ENCODE measurements around the gene CRLF1.
A peak's percentile ranks its signal among the peaks of the same experiment; 100 is the strongest.

The CRLF1 gene

GRCh38 chr19:18636183-18636968 is 29.8 kb upstream of the CRLF1 start:
- DNase-seq: peak; percentile 96

GRCh38 chr19:18635831-18636182 is 29.2 kb upstream of the CRLF1 start:
- DNase-seq: no peak

GRCh38 chr19:18634612-18635297 is 28.2 kb upstream of the CRLF1 start:
- no peak for DNase-seq

DNA sequence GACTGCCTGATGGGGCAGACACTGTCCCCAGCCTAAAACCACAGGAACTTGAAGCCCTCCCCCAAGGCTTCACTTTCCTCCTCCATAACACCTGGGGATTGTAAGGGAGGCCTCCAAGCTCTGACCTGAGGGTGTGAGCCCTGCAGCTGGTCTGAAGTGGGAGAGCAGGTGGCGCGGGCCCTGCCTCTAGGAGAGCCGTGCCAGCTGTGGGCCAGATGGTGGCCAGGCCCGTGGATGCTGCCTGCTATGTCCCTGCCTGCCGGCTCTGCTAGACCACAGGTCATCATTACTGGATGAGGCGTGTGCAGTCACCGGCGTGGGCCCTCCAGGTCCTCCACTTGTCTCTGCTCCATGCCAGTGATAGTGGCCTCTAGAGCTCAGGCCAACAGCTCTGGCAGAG is 26.7 kb upstream of the CRLF1 start:
- no peak for DNase-seq

- DNase-seq: no peak
These were observed 22.8 kb upstream of the CRLF1 start for GRCh38 chr19:18629166-18630088.

GRCh38 chr19:18626906-18627305 is 20.3 kb upstream of the CRLF1 start:
- no peak for DNase-seq

GRCh38 chr19:18620902-18621301 is 14.3 kb upstream of the CRLF1 start:
- DNase-seq: no peak

DNA sequence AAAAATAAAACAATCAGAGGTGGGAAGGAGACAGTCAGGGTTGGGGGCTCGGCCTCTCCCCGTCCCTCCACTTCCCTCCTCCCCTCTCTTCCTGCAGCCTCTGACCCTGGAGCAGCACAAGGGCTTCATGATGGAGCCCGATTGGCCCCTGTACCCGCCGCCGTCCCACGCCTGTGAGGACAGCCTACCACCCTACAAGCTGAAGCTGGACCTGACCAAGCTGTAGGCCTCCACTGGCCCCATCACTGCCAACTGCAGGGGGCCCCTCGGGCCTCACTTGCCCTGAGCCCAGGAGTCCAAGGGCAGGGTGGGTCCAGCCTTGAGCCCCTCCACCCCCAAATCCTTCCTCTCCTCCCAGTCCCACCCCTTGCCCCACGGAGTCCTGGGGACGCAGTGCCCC is 13.7 kb upstream of the CRLF1 start:
- DNase-seq: no peak

DNA sequence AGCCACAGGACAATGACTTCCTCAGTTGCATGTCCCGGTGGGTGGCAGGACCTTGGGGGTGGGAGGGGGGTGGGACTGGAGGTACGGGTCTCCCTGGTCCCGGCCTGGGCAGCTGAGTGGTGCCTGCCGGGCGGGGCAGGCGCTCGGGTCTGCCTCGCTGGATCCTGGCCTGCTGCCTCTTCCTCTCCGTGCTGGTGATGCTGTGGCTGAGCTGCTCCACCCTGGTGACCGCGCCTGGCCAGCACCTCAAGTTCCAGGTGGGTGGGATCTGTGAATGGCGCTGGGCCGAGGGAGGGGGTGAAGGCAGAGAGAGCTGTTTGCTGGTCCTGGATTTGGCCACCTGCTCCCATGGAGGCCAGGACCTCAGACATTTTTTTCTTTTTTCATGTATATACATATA is 11.6 kb upstream of the CRLF1 start:
- no peak for DNase-seq

DNA sequence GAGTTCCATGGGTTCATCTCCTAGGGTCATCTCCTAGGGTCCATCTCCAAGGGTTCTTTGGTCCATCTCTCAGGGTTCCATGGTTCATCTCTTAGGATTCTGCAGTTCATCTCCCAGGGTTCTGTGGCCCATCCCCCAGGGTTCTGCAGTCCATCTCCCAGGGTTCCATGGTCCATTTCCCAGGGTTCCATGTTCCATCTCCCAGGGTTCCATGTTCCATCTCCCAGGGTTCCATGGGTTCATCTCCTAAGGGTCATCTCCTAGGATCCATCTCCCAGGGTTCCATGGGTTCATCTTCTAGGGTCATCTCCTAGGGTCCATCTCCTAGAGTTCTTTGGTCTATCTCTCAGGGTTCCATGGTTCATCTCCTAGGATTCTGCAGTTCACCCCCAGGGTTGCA is 11.0 kb upstream of the CRLF1 start:
- DNase-seq: no peak

DNA sequence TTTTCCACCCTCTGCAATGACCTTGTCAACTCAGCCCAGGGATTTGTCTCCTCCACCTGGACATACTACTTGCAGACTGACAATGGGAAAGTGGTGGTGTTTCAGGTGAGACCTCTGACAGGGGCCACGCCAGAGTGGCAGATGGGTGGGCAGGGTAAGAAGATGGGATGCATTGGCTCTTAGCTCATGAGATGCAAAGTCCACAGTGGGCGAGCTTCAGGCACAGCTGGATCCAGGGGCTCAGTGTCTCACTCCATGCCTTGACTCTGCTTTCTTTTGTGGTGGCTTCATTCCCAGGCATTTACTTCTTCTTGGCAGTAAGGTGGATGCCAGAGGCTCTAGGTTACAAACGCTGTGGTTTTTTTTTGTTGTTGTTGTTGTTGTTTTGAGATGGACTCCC is 9.4 kb upstream of the CRLF1 start:
- no peak for DNase-seq

- no peak for DNase-seq
These were observed 7.1 kb upstream of the CRLF1 start for GRCh38 chr19:18613589-18614234.

DNA sequence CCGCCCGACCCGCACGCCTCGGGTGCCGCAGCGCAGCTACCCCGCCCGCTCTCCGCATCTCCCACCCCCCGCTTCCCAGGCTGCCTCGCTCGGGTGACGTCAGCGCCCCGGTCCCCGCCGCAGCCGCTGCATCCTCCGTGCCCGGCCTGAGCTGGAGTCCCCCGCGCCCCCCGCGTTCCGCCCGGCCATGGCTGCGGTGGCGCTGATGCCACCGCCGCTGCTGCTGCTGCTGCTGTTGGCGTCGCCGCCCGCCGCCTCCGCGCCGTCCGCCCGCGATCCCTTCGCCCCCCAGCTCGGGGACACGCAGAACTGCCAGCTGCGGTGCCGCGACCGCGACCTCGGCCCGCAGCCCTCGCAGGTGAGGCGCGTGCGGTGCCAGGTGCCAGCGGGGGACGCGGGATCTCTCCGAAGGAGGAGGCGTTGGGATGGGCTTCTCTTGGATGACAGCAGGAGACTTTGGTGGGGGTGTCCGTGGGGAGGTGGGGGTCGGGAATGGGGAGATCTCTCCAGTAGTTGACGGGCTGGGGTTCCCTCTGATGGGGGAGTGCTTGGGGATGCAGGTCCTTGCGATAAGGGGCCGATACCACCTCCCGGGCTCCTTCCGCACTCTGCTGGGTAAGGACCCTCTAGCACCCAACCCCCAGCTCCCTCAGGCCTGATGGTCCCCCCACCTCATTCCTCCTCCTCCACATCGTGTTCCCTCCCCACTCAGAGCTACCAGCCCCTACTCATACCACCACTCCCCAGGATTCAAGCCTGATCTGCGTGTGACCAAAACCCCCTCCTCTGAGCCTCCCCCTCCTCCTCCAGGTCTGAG is 6.4 kb upstream of the CRLF1 start, which contains the start of gene TMEM59L:
Gene TMEM59L, plus strand, starts transcription at position 99 of the 817 bp plus-strand sequence. Its CDS starts 89 bp downstream, at position 188.
- no peak for DNase-seq

- no peak for DNase-seq
These were observed 5.6 kb upstream of the CRLF1 start for GRCh38 chr19:18612051-18612771.

DNA sequence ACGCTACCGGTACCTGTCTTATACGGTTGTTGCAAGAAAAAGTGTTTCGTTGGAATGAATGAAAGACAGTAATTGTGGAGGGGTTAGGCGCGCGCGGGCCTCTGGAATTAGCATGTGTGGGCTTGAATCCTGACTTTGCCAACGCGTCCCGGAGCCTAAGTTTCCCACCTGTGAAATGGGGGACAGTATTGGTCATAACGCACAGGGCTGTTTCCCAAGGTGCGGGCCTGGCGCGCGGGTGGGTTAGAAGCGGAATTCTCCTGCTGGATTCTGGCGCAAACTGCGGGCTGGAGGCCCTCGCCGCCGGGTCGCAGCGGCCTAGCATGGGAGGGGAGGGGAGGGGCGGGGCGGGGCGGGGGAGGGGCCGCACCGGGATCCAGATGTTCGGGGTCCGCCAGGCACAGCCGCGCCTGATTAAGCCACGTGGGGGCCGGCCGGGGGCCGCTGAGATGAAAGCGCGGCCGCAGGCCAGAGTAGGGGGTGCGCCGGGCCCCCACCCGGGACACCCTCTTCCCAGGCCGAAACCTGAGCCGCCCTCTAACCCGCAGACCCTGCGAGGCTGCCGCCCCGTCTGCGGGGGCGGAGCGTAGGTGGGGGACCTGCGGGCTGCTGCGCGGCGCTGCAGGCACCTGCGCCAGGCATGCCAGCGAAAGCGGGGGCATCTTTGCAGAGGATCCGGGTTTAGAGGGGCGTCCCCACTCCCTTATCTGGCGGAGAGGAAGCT is 4.9 kb upstream of the CRLF1 start:
- DNase-seq: no peak

DNA sequence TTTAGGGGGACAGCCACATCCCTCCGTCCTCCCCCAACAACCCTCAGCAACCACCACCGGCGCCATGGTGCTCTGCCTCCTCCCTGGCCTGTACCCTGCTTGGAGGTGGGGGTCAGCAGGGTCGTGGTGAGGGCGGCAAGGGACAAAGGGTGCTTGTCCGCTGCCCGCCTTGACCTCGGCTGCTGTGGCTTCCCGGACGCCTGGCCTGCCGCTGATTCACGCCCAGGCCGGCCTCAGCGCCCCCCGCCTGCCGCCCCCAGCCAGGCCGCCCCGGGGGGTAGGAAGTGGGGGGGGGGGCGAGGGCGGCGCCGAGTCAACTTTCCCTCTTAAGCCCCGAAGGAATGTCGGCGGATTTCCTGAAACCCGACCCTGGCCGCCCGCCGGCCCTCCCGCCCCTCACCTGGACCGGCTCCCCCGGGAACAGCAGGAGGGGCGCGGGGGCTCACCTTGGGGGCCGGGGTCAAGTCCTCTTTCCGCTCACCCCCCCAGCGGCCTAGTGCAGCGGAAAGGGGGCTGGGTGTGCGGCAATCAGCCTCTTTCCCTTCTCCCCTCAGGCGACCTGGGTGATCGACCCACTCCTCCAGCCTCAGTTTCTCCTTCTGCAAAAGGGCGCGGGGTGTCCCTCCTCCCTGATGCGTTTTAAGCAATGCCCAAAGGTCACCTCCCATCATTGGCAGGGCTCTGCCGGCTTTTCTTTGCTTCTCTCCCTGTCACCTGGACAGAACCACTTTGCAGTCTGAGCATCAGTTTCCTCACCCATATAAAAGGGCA is 4.1 kb upstream of the CRLF1 start:
- no peak for DNase-seq

GRCh38 chr19:18610245-18610555 is 3.6 kb upstream of the CRLF1 start:
- DNase-seq: no peak

- DNase-seq: no peak
These were observed 3.1 kb upstream of the CRLF1 start for GRCh38 chr19:18609717-18610051.

- DNase-seq: no peak
These were observed 2.5 kb upstream of the CRLF1 start for GRCh38 chr19:18608805-18609716.
